Memory B cell (primary cell): ENCODE data around the gene RELB.

Experiments
- ATAC-seq: fragments of 150-1000 bp; cut with Tn5 transposase; 2 replicates; pipeline ENCODE4 v1.10.0; 2021; ENCODE audit warnings: low read depth, mild to moderate bottlenecking, moderate library complexity
- DNase-seq, 2 donors: peaks; one replicate each; pipeline ENCODE4 v3.0.0; 2022; ENCODE audit warnings: low spot score in 2 of 2
- H3K27ac Mint-ChIP-seq: one replicate; pipeline ENCODE4 v1.8.0; 2022; ENCODE audit warnings: mild to moderate bottlenecking, moderate library complexity, mixed read lengths
- H3K27me3 Mint-ChIP-seq: one replicate; pipeline ENCODE4 v1.8.0; 2022; ENCODE audit warnings: mixed read lengths
- H3K36me3 Mint-ChIP-seq: one replicate; pipeline ENCODE4 v1.8.0; 2022; ENCODE audit warnings: mild to moderate bottlenecking, mixed read lengths
- H3K4me1 Mint-ChIP-seq: one replicate; pipeline ENCODE4 v1.8.0; 2022; ENCODE audit warnings: mixed read lengths
- H3K4me3 Mint-ChIP-seq: one replicate; pipeline ENCODE4 v1.8.0; 2022; ENCODE audit warnings: mild to moderate bottlenecking, moderate library complexity, mixed read lengths
- H3K9me3 Mint-ChIP-seq: one replicate; pipeline ENCODE4 v1.8.0; 2022; ENCODE audit warnings: mixed read lengths

The RELB gene

DNA sequence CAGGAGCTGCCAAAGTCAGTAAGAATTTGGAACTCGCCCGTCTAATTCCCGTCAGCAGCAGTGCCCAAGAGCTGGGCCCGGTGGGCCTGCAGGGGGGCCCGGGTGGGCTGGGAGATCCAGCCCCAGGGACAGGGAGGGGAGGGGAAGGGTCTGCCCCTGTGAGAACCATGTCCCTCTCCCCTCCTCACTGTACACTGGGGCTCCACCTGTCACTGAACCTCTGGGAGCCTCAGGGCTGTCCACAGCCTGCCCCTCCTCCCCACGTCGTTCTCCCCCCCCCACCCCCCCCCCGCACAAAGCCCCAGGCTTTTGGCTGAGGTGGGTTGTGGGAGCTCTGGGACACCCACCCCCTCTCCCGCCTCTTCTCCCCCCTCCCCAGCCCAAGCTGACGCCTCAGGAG is 66.8 kb downstream of the RELB start:
- Mint-ChIP-seq H3K4me3 (no peak overlapping the region), H3K27ac (no peak overlapping the region), H3K27me3 (no peaks in the 10 kb centered on the region), H3K9me3 (no peaks in the 10 kb centered on the region), H3K4me1 (peaks cover 11% of the 10 kb centered on the region), H3K36me3 (peaks cover 22% of the 10 kb centered on the region)
- DNase-seq (no peak), ATAC-seq (no peak)

- H3K4me3 Mint-ChIP-seq, result no peak overlapping the region
- no peaks in the 10 kb centered on the region for H3K9me3 Mint-ChIP-seq
- peaks cover 22% of the 10 kb centered on the region for H3K36me3 Mint-ChIP-seq
- no peaks in the 10 kb centered on the region for H3K27me3 Mint-ChIP-seq
- no peak for DNase-seq
- no peak for ATAC-seq
- H3K27ac Mint-ChIP-seq, result peak overlapping the region; percentile 37
- peaks cover 12% of the 10 kb centered on the region for H3K4me1 Mint-ChIP-seq
Observed at GRCh38 chr19:45069056-45069455, 67.8 kb downstream of the RELB start.

DNA sequence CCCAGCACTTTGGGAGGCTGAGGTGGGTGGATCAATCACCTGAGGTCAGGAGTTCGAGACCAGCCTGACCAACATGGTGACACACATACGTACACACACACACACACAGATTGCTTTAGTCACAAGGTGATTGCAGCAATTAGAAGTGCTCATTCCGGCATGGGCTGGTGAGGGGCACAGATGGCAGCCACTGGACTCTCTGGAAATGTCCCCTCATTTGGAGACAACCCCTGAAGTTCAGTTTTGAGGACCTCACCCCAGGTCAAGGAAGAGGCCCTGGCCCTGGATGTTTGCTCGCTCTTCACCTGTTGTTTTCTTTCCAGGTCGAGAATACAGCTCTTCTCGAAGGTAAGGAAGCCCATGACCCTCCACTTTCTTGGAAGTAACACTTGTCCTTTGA is 69.0 kb downstream of the RELB start:
- Mint-ChIP-seq H3K4me1 (peaks cover 16% of the 10 kb centered on the region), H3K27me3 (no peaks in the 10 kb centered on the region), H3K36me3 (peaks cover 21% of the 10 kb centered on the region), H3K4me3 (no peak overlapping the region), H3K27ac (peak overlapping the region; percentile 37), H3K9me3 (no peaks in the 10 kb centered on the region)
- DNase-seq (no peak), ATAC-seq (no peak)

- peaks cover 21% of the 10 kb centered on the region for H3K36me3 Mint-ChIP-seq
- H3K27ac Mint-ChIP-seq, result peak overlapping the region; percentile 31
- H3K9me3 Mint-ChIP-seq, result no peaks in the 10 kb centered on the region
- DNase-seq (no peak), ATAC-seq (no peak)
- H3K4me3 Mint-ChIP-seq, result no peak overlapping the region
- H3K4me1 Mint-ChIP-seq, result peaks cover 16% of the 10 kb centered on the region
- H3K27me3 Mint-ChIP-seq, result no peaks in the 10 kb centered on the region
Observed at GRCh38 chr19:45070861-45071544, 69.7 kb downstream of the RELB start.

- peaks cover 21% of the 10 kb centered on the region for H3K36me3 Mint-ChIP-seq
- no peaks in the 10 kb centered on the region for H3K9me3 Mint-ChIP-seq
- ATAC-seq, result no peak
- no peaks in the 10 kb centered on the region for H3K27me3 Mint-ChIP-seq
- no peak for DNase-seq
- H3K4me1 Mint-ChIP-seq, result peaks cover 17% of the 10 kb centered on the region
- no peak overlapping the region for H3K4me3 Mint-ChIP-seq
- no peak overlapping the region for H3K27ac Mint-ChIP-seq
Observed at GRCh38 chr19:45071545-45071938, 70.3 kb downstream of the RELB start.

DNA sequence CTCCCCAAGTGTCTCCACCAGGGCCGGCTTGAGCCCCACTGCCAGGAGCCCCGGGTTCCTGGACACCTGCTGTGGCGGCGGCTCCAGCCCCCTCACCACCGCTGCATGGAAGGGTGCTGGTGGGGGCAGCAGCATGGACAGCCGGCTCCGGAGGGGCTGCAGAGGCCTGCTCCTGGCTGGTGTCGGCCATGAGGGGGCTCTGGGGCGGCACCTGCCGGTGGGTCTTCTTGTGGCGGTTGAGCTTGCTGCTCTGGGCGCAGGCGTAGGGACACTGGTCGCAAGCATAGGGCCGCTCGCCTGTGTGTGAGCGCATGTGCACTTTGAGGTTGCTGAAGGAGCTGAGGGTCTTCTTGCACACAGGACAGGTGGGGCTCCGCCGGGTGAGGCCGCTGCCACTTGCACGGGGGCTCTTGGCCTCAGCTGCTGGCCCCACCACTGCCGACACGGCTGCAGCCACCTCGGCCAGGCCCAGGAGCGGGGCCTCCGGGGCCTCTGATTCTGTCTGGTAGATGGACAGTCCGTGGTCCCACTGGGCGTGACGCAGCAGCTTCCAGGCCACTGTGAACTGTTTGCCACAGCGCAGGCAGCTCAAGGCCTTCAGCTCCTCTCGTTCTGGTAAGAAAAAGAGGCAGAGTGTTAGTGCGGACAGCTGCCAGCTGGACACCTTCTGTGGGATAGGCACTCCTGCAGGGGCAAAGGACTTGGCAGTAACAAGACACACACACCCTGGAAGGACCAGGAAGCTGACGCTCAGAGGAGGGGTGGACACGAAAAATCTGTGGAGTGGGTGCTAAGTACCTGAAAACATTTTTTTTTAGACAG is 70.9 kb downstream of the RELB start:
- no peak for DNase-seq
- H3K4me1 Mint-ChIP-seq, result peaks cover 23% of the 10 kb centered on the region
- peaks cover 16% of the 10 kb centered on the region for H3K36me3 Mint-ChIP-seq
- no peaks in the 10 kb centered on the region for H3K27me3 Mint-ChIP-seq
- H3K27ac Mint-ChIP-seq, result peak overlapping the region; percentile 24
- no peak overlapping the region for H3K4me3 Mint-ChIP-seq
- H3K9me3 Mint-ChIP-seq, result no peaks in the 10 kb centered on the region
- no peak for ATAC-seq

DNA sequence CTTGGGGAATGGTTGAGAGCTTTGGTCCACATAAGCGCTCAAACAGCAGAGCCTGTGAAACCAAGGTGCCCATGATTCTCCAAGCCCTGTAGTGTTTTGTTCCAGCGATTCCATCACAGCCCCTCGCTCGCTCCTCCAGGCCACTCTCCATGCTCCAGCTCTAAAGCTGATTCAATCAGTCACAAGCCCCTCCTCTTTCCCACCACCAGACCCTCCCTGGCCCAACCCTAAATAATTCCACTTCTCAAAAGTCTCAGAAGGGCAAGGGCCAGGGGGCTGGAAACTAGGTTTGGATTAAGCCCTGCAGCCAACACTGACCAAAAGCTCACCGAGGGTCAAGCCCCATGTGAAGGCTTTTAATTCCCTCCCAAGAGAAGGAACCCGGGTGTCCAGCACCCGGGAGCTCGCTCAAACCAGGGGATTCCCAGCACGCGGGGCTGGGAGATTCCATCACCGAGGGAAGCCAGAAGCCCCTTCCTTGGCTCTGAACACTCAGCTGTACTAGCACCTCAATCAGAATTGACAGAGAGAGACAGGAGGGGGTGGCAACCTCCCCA is 73.6 kb downstream of the RELB start:
- peaks cover 28% of the 10 kb centered on the region for H3K4me1 Mint-ChIP-seq
- peaks cover 8% of the 10 kb centered on the region for H3K36me3 Mint-ChIP-seq
- peak overlapping the region; percentile 89 for H3K27ac Mint-ChIP-seq

DNA sequence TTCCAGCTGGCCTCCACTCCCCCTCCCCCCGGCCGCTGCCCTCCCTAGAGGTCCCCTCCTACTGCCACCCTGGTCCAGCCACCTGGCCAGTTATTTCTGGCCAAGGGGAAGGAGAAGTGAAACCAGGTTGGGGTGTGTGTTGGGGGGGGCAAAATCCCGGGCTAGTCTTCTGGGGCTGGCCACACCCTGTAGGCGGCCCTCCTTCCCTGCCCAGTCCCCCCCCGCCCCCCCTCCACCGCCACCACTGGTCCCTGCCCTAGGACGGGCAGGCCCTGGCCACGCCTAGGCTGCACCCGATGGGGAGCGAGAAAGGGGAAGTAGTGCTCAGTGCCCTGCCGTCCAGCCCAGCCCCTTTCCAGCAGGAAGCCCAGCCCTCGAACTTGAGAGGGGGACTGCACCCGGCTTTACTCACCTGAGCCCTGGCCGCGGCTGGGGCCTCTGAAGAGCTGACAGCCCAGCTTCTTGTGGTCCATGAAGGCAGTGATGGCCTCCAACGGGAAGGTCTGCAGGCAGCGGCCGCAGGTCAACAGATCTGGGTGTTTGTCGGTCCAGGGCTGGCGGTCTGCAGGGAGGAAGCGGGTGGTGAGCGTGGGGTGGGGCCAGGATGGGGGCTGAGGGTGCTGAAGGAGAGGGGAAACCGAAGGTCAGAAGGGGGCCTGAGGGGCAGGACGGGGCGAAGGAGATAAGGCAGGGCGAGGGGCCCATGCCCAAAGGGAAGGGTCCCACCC is 74.2 kb downstream of the RELB start:
- H3K27ac Mint-ChIP-seq, result peak overlapping the region; percentile 89
- peaks cover 29% of the 10 kb centered on the region for H3K4me1 Mint-ChIP-seq

More for the DNA sequence above, 73.6 kb downstream of the RELB start:
- Mint-ChIP-seq H3K9me3 (no peaks in the 10 kb centered on the region), H3K27me3 (no peaks in the 10 kb centered on the region), H3K4me3 (peak overlapping the region; percentile 96)
- ATAC-seq, result no peak
- DNase-seq, result no peak

GRCh38 chr19:45076029-45076850 is 75.0 kb downstream of the RELB start, which contains the start of gene ZNF296:
TSS of gene ZNF296 (minus strand) at chr19:45076478. CDS start at chr19:45076373, 105 bp downstream.
- Mint-ChIP-seq H3K27ac (peak within 1 kb of the TSS; percentile 89), H3K9me3 (no peaks in the 10 kb centered on the region), H3K4me1 (peaks cover 30% of the 10 kb centered on the region), H3K27me3 (no peaks in the 10 kb centered on the region), H3K36me3 (peaks cover 7% of the 10 kb centered on the region), H3K4me3 (peak within 1 kb of the TSS; percentile 96)
- peak; percentile 60 for ATAC-seq
- DNase-seq, result peak; percentile 78 to 79

More for the DNA sequence above, 74.2 kb downstream of the RELB start:
- DNase-seq, result peak; percentile 64 to 74
- Mint-ChIP-seq H3K36me3 (peaks cover 8% of the 10 kb centered on the region), H3K27me3 (no peaks in the 10 kb centered on the region), H3K9me3 (no peaks in the 10 kb centered on the region), H3K4me3 (peak overlapping the region; percentile 96)
- ATAC-seq, result peak; percentile 61

GRCh38 chr19:45076851-45077730 is 75.8 kb downstream of the RELB start:
- Mint-ChIP-seq H3K9me3 (no peaks in the 10 kb centered on the region), H3K4me1 (peaks cover 37% of the 10 kb centered on the region), H3K27me3 (no peaks in the 10 kb centered on the region), H3K4me3 (peak overlapping the region; percentile 96), H3K27ac (peak overlapping the region; percentile 49), H3K36me3 (peaks cover 12% of the 10 kb centered on the region)
- no peak for ATAC-seq
- DNase-seq, result no peak

GRCh38 chr19:45078390-45079062 is 77.3 kb downstream of the RELB start:
- H3K4me1 Mint-ChIP-seq, result peaks cover 34% of the 10 kb centered on the region
- H3K36me3 Mint-ChIP-seq, result peaks cover 12% of the 10 kb centered on the region
- peak overlapping the region; percentile 98 for H3K27ac Mint-ChIP-seq

More at GRCh38 chr19:45078390-45079062, 77.3 kb downstream of the RELB start:
- DNase-seq, result no peak
- no peak for ATAC-seq
- H3K4me3 Mint-ChIP-seq, result peak overlapping the region; percentile 97
- no peaks in the 10 kb centered on the region for H3K27me3 Mint-ChIP-seq
- H3K9me3 Mint-ChIP-seq, result no peaks in the 10 kb centered on the region
